ENCODE data around the gene ISG20L2. TPM values are rescaled to one million over a fixed set of nuclear protein-coding genes. Genes with fewer than 3 reads are reported as not detected.

The ISG20L2 gene
- total and polyA plus RNA-seq, 2 donors (not counting 3 experiments of a cell fraction or from before 2014, with no cell fraction given) = 33.2 to 35.3 TPM

DNA sequence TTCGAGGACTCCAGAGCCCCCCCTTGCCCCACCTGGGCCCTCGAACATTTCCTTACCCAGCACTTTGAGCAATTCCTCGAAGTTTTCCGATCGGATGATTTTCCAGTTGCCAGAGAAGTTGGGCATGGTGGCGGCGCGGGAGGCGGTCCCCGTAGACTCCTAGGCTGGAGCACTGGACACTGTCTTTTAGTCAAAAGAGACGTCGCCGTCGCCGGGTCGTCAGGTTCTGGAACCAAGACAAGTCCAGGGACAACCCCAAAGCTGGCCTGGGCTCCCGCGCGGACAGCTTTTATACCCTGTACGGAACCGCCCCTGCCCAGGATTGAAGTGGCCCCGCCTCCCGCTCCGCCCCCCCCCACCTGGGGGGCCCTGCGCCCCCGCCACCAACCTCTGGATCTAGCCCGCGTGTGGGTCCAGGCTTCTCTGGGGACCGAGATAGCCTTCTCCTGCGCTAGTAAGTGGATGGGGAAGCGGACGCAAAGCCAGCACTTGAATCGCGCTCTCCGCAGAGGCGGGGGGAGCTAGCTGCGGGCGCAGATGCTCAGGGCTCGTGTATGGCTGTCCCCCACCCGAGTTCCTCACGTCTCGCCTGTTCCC is 23.1 kb downstream of the ISG20L2 start, which contains the start of gene CRABP2:
CRABP2 (minus strand) TSS at position 263 of the 597 bp plus-strand sequence; CDS start at position 126, 137 bp downstream.
- POLR2A ChIA-PET = no interaction called here
- FAIRE-seq = no peak
- intact Hi-C loops (cut with micrococcal nuclease) = loop anchor here (1.0 kb wide), 1 partner anchor 16 kb away; no protein-coding TSS in a partner anchor

More for the DNA sequence above, 23.1 kb downstream of the ISG20L2 start, which contains the start of gene CRABP2:
- BruUV-seq (replicated peaks) = no TSS peak
- Histone ChIP-seq H3K36me3 (ENCODE audit: control insufficient read depth in 2 of 2, extremely low read depth in 1 of 2, insufficient read depth in 2 of 2, low read length in 2 of 2) (no peaks in the 10 kb centered on the region), H3K27me3 (ENCODE audit: control insufficient read depth in 2 of 2, insufficient read depth in 2 of 2, low read length in 2 of 2) (peaks cover 0 to 3% of the 10 kb centered on the region in 2 experiments), H3K9ac (replicated peaks; ENCODE audit: extremely low read depth, insufficient read depth, low read length) (peak within 1 kb of the TSS; percentile 22), H2AFZ (ENCODE audit: low read depth, low read length) (peak within 1 kb of the TSS; percentile 52), H3K4me2 (ENCODE audit: insufficient read depth, low read length) (peak within 1 kb of the TSS; percentile 53), H3K4me1 (ENCODE audit: control insufficient read depth, extremely low read depth, insufficient read depth, low read length) (peaks cover 19% of the 10 kb centered on the region), H3K9me1 (replicated peaks; ENCODE audit: control insufficient read depth, extremely low read depth, insufficient read depth, low read length) (no peaks in the 10 kb centered on the region), H3K4me3 (replicated peaks in 1 of 3; ENCODE audit: insufficient read depth in 1 of 3, low read depth in 1 of 3, low read length in 3 of 3) (peak within 1 kb of the TSS in 1 of 3 experiments; percentile 4), H3K27ac (ENCODE audit: insufficient read depth, low read depth, low read length) (no peak within 1 kb of the TSS), H3K79me2 (ENCODE audit: control insufficient read depth, insufficient read depth, low read length) (no peaks in the 10 kb centered on the region), H4K20me1 (replicated peaks; ENCODE audit: control insufficient read depth, extremely low read depth, insufficient read depth, low read length) (no peaks in the 10 kb centered on the region), H3K9me3 (replicated peaks; ENCODE audit: control insufficient read depth, insufficient read depth, low read length) (no peaks in the 10 kb centered on the region)
- CTCF ChIA-PET = interaction anchor here (1.0 to 15.5 kb wide), 11 partner anchors 10 to 155 kb away, joined by 3 to 453 read pairs (median 11); partner anchors contain the start of genes HAPLN2, INSRR and NTRK1
- DNase-seq (ENCODE audit: low read depth, low spot score) = peak; percentile 19
- dilution Hi-C loops (cut with MboI; ENCODE audit: extremely low pct_ligation_motif_present, low sequenced_read_pairs) = no loop called here
- TF ChIP-seq JUN (IDR thresholded peaks at IDR 0.05; ENCODE audit: borderline replicate concordance, insufficient read depth, insufficient read length, low read depth) (no peak), EZH2 (IDR thresholded peaks at IDR 0.05; ENCODE audit: borderline replicate concordance, low read depth, low read length, severe bottlenecking) (no peak), POLR2AphosphoS5 (IDR thresholded peaks at IDR 0.05; ENCODE audit: insufficient read depth, low read depth, low read length) (no peak), GATA2 (IDR thresholded peaks at IDR 0.05; ENCODE audit: insufficient read depth, insufficient read length, low read depth, low read length) (no peak), FOS (IDR thresholded peaks at IDR 0.05; ENCODE audit: borderline replicate concordance, insufficient read depth, low read length) (no peak), POLR2A (IDR thresholded peaks at IDR 0.05; ENCODE audit: low read depth, low read length) (no peak), MYC (IDR thresholded peaks at IDR 0.05; ENCODE audit: low read depth, low read length) (no peak)
- TF ChIP-seq, protein P1, sequence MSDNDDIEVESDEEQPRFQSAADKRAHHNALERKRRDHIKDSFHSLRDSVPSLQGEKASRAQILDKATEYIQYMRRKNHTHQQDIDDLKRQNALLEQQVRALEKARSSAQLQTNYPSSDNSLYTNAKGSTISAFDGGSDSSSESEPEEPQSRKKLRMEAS (IDR thresholded peaks at IDR 0.05; ENCODE audit: insufficient read depth, insufficient read length) = no peak
- TF ChIP-seq, protein P2, sequence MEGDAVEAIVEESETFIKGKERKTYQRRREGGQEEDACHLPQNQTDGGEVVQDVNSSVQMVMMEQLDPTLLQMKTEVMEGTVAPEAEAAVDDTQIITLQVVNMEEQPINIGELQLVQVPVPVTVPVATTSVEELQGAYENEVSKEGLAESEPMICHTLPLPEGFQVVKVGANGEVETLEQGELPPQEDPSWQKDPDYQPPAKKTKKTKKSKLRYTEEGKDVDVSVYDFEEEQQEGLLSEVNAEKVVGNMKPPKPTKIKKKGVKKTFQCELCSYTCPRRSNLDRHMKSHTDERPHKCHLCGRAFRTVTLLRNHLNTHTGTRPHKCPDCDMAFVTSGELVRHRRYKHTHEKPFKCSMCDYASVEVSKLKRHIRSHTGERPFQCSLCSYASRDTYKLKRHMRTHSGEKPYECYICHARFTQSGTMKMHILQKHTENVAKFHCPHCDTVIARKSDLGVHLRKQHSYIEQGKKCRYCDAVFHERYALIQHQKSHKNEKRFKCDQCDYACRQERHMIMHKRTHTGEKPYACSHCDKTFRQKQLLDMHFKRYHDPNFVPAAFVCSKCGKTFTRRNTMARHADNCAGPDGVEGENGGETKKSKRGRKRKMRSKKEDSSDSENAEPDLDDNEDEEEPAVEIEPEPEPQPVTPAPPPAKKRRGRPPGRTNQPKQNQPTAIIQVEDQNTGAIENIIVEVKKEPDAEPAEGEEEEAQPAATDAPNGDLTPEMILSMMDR (IDR thresholded peaks at IDR 0.05; ENCODE audit: extremely low read depth in 1 of 2, insufficient read depth in 1 of 2, low read depth in 1 of 2, low read length in 2 of 2) = no peak

All from endothelial cell of umbilical vein (primary cell).